NCI-H2196 (cell line): ENCODE data around the gene DEDD.
A peak's percentile ranks its signal among the peaks of the same experiment; 100 is the strongest.

ENCODE experiments used
- DNase-seq: peaks from one replicate; lab custom pipeline; 2025; ENCODE audit not compliant: unreplicated experiment; lab: John Stamatoyannopoulos, UW

DEDD gene

GRCh38 chr1:161132410-161133219 is at the start of gene DEDD:
Gene DEDD, minus strand, starts transcription at chr1:161132667. Its CDS starts 8,205 bp downstream, at chr1:161124462.
- DNase-seq, result peak; percentile 91

- no peak for DNase-seq
Measured at GRCh38 chr1:161182214-161182613, 49.7 kb upstream of the DEDD start.

- no peak for DNase-seq
Measured at GRCh38 chr1:161180639-161181038, 48.2 kb upstream of the DEDD start.

GRCh38 chr1:161179698-161180097 is 47.2 kb upstream of the DEDD start:
- no peak for DNase-seq

GRCh38 chr1:161177936-161178244 is 45.4 kb upstream of the DEDD start:
- no peak for DNase-seq

GRCh38 chr1:161177112-161177935 is 44.9 kb upstream of the DEDD start, which contains the start of gene B4GALT3:
Gene B4GALT3, minus strand, starts transcription at chr1:161177507. Its CDS starts 1,447 bp downstream, at chr1:161176060.
- peak; percentile 77 for DNase-seq

GRCh38 chr1:161176468-161177111 is 44.1 kb upstream of the DEDD start:
- DNase-seq, result no peak

GRCh38 chr1:161175771-161176453 is 43.4 kb upstream of the DEDD start:
- DNase-seq, result no peak

GRCh38 chr1:161174911-161175310 is 42.4 kb upstream of the DEDD start:
- no peak for DNase-seq

GRCh38 chr1:161173711-161174110 is 41.2 kb upstream of the DEDD start:
- no peak for DNase-seq

GRCh38 chr1:161172776-161173376 is 40.4 kb upstream of the DEDD start:
- DNase-seq, result no peak

GRCh38 chr1:161172349-161172748 is 39.9 kb upstream of the DEDD start:
- DNase-seq, result no peak

GRCh38 chr1:161171696-161172095 is 39.2 kb upstream of the DEDD start:
- no peak for DNase-seq

GRCh38 chr1:161171191-161171590 is 38.7 kb upstream of the DEDD start:
- no peak for DNase-seq

GRCh38 chr1:161168906-161169305 is 36.4 kb upstream of the DEDD start:
- no peak for DNase-seq

GRCh38 chr1:161166669-161167548 is 34.4 kb upstream of the DEDD start:
- DNase-seq, result peak; percentile 5

- DNase-seq, result peak; percentile 97
Measured at GRCh38 chr1:161165742-161166668, 33.5 kb upstream of the DEDD start, which contains the start of gene PPOX. Gene PPOX, plus strand, starts transcription at chr1:161166426. Its CDS starts 422 bp downstream, at chr1:161166848.

- peak; percentile 8 for DNase-seq
Measured at GRCh38 chr1:161164901-161165610, 32.6 kb upstream of the DEDD start.
